ENCODE data around the gene ATF3. TPM values are rescaled to one million over a fixed set of nuclear protein-coding genes. Genes with fewer than 3 reads are reported as not detected.

ATF3 gene
- total RNA-seq, 1 donor from 2014 or later, result 24.7 TPM

DNA sequence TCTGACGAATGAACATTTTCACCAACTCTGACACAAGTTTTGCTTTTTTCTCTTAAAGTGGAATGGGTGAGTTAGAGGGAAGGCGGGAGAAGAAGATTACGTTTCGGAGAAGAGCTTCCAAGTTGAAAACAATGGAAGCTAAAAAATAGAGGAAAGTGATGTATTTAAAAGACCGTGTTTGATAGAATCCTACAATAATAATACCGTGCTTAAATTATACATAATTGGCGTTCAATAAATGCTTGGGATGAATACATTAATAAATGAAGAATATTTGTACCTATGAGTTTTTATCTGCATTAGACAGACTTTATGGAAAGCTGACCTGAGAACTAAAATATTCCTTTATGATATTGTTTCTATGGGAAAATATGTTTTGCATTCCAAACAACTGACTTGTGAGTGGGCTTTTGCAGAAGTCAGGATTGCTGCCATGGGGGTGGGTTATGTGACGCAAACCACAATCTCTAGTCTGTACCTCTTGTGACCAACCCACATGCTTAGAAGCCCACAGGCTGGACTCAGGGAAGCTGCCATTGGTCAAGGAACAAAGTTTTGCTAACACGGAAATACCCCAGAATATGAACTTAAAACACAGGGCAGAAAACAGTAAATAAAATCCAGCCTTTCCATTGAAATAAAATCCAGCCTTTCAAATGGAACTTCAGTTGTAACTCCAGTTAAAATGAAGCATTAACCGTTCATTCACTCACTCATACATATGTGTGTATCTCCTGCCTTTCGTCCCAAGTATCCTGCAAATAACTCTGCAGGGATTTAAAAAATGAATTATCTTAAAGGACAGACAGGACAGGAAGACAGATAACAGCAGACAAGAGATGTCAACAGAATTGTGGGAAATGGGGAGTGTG lies 21.3 kb upstream of the ATF3 start:
- DNase-seq, result peak; percentile 22

DNA sequence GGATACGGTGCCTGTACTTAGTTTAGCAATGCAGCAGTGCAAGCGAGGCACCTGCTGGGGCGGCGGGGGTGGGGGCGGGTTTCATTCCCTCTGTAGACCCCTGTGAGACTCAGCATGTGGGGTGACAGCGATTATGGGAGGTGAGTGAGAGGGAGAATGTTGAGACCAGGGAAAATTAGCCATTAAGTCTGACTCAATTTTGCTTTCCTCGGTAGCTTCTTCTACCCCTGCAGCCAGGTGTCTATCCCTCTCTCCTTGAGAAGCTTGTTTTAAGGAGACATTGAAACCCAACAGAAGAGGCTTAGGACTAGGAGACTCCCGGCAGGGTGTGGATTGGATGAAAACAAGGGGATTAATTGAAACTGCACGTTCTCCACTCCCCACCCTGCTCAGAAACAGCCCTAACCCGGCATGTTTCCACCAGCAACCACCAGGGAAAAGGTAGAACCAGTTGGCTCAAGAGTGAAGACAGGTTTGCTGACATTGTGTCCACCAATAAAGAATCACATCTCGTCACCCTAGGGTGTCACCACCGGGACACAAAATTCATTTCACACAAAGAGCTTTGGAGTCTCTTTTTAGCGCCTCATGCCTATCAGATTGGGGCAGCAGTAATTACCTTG lies 20.6 kb upstream of the ATF3 start:
- DNase-seq, result no peak

DNA sequence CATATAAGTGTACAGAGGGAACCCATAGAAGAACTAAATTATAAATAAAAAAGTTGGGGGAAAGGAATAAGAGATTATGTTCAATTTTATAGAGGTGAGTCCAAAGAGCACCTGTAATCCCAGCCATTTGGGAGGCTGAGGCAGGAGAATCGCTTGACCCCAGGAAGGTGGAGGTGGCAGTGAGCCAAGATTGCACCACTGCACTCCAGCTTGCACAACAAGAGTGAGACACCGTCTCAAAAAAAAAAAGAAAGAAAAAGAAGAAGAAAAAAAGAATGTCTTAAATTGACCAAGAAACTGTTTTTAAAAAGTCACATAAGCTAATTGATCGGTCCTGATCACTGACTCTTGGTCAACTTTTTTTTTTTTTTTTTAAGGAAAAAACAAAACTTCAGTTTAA lies 19.1 kb upstream of the ATF3 start:
- no peak for DNase-seq

DNA sequence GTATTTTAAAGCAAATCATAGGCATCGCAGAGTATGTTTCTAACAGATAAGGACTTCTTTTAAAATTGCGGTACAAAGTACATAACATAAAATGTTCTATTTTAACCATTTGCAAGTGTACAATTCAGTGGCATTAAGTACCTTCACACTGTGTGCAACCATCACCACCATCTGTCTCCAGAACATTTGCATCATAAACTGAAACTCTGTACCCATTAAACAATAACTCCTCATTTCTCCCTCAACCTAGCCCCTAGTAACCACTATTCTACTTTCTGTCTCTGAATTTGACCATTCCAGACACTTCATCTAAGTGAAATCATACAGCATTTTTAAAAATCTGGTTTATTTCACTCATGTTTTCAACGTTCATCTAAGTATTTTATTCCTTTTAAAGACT lies 16.6 kb upstream of the ATF3 start:
- DNase-seq, result no peak

DNA sequence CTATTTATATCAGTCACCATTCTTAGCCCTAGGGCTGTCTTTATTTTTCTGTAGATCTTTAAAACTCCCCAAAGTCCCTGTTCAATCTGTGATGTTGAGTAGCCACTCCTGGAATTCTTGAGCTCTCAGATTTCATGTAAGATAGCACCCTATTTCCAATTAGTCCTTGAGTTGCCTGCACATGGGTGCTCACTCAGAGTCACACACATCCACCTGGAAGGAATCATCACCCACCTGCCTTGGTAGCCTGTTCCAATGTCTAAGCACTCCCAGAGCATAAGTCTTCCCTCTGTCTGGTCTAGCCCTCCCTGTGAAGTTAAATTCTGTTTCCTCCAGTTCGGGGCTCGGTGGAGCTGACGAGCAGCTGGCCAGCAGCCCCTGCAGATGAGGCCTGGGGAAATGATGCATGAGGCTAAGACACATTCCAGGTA lies 14.7 kb upstream of the ATF3 start:
- no peak for DNase-seq

DNA sequence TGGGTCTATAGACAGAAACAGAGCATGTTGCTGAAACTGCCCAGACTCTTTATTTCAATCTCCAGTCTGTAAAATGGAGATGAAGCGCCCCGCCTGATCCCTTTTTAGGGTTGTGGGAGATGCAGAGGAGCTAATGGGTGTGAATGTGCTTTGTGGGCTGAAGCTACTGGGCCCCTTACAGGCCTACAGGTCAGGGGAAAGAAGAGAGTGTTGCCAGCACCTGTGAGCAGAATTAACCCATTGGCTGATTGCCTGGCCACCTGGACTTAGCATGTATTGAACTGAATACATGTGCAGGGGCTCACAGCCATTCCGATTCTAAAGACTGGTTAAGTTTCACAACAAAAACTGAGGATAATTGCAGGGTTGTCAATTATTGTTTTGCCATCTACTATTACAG lies 13.9 kb upstream of the ATF3 start:
- no peak for DNase-seq

DNA sequence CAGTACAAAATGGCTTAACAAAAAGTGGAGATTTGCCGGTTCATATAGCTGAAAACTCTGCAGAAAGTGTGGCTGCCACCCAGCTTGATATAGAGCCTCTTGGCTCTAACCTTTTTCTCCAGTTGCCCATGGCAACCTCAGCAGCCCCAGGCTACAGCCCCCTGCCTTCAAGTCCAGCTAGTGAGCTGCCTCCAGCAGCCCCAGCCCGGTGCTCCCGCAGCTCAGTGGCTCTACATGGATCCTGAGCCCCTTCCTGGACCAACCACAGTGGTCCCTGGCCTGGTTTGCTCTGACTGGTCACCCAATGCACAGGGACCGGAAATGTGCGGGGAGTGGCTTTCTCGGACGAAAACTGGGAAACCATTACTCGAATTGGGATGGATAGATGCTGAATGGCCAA lies 13.3 kb upstream of the ATF3 start:
- no peak for DNase-seq

DNA sequence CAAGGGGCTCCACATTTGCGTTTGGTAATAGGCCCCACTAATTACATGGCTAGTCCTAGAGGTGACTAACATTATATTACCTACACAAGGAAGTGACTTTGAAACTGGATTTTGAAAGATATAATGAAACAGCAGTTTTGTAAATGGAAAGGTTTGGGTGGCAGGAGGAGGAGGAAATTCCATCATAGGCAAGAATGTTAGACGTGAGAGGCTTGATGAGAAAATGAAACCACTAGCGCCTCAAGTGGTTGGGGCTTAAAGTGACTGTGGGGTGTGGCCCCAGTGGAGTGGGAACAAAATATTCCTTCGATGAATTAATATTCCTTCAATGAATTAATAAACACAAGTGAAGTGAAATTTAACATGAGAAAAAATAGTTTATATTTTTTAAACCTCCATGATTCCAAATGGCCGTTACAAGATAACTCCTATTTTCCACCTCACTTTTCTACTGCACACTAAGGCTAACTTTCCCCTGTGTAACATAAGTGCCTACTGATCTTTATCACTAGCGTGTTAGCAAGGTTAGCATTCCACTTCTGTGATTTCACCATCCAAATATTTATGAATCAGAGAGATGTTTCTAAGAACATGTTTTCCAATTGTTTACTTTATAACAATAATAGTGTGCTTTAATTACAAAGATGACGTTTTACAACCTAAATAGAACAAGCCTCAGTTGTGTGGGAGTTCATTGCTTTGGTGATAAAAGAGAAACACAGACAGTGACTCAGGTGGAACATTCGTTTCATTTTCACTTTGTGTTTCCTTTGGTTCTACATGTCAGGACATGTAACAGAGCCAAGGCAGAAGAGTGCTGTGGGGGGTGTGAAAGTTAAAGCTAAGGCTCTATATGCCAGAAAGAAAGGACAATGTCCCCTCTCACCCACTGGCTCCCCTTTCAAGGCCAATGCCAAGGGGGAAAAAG lies 12.5 kb upstream of the ATF3 start:
- DNase-seq, result peak; percentile 43

DNA sequence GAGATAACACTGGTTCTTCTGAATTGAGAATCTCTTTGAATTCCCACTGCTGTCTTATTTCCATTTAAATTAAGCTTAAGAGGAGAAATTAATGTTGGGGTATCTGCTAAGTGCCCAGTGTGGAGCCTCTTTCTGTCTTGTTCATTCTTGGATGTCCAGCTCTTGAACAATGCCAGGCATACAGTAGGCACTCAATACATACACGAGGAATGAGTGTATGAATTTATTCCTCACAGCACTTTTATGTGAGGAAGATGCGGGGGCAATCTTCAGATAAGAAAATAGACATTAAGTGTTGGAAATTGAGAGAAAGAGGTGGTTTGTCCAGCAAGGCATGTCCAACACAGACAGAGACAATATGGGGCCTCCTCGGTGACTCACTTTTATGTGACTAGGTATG lies 11.8 kb upstream of the ATF3 start:
- DNase-seq, result no peak

DNA sequence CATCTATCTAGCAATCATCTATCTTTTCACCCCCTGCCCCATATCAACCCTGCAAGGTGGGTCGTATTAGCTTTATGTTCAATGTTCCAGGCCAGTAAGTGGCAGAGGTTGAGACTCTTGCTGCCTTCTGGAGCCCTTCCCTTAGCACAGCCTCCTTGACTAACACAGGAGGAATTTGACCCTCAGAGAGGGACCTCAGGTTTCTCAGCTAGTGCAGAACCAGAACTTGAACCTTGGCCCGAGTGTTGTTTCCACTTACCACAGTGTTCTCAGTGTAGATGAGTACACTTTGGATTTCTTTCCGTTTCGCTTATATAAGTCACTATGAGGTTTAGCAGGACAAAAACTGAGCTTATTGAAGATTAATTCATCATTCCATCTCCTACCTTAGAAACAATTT lies 11.1 kb upstream of the ATF3 start:
- no peak for DNase-seq

DNA sequence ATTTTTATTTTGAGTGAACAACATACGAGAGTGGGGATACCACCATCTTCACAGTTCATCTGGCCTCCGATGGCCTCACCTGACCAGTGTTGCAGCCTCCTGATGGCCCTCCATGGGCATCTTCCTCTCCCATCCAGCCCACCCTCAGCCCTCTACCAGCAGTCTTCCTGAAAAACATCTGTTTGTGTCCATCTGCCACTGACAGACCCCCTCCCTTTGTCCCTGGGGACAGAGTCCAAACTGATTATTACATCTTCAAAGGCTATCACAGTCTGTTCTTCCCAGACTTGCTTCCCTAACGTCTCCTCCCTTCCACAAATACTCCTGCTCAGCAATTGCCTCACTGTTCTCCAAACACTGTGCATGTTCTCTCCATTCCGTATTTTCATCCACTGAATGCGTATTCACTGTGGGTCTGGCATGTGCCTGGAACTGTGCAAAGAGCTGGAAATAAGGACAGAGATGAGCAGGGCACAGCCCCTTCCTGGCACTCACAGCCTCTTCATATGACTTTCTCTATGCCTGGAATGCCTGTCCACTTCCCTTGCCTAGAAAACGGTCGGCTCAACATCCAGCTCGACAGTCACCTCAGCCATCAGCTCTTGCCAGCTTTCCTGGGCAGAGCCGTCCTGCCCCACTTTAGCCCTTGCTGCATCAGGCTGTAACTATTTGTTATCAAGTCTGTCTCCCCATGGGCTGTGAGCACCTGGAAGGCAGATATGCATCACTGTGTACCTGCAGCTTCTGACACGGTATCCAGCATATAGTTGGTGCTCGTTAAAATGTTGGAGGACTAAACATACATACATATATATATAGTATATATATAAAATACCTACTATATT lies 8.3 kb upstream of the ATF3 start:
- no peak for DNase-seq

DNA sequence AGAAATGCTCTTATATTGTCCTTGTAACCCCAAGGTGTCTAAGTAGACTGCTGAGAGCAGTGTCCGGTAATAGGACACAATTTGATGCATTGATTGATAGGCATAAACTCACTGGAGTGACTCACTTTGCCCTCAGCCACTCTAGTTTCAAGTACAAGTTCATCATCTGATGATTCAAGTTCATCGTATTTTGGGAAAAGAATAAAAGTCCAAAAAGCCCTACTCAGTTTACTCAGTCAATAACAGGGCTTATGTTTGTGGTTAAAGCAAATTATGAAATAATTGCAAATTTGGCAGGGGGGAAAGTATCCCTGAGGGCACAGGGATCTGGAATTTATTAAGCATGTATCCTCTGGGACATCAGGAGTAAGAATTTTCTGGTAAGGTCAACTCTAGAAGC lies 7.6 kb upstream of the ATF3 start:
- no peak for DNase-seq

DNA sequence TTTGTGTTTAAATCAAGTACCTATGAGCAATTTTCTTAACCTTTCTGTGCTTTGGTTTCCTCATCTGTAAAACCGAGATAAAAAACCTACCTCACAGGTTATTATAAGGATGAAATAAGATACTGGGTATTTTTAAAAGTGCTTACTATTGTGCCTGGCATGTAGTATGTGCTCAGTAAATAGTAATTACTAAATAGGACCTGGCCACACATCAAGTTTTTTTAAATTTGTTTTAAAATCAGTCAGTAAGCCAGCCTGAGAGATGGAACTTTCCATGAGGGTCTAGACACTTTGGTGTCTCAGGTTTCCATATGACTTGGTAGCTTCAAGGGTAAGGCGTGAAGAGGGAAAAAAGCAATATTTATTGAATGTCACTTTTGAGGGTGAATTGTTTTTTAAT lies 7.0 kb upstream of the ATF3 start:
- DNase-seq, result no peak

DNA sequence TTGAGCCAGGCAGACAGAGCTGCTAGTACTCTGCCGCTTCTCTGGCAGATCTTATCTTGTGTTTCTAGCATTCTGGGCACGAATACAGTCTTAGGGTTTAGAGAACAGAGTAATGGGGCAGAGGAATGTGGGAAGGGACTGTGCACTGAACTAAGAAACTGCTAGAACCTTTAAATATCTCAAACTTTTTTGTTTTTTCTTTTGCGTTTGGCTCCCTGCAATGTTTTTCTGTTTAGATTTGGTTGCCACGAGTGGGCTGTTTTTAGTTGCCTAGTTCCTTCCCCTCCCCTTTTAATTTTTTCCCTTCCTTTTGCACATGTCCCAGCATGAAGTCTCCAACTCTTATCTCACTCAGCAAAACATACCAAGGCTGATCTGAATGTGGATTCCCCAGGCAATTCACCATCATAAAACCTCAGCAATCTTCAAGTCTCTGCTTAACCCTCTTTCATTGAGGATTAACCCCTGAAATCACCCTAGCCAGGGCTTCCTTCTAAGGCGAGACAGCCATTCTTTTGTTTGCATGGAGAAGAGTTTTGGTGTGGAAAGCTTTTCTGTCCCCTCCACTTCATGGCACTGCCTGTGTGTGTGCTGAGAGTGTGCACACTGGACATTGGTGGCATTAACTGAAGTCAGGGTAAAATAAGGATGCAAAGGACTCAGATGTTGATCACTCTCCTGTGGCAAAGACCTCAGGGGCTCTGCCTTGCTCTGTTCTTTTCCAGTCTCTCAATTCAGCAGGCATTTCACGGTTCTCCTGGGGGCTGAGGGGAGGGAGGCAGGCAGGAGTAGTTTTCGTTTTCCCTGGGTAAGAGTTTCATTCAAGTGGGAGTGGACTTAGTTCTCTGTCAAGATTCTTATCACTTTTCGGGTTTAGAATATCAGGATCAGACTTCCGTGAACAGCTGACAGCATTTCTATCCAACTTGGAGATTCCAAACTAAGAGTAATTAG lies 2.8 kb upstream of the ATF3 start:
- no peak for DNase-seq

DNA sequence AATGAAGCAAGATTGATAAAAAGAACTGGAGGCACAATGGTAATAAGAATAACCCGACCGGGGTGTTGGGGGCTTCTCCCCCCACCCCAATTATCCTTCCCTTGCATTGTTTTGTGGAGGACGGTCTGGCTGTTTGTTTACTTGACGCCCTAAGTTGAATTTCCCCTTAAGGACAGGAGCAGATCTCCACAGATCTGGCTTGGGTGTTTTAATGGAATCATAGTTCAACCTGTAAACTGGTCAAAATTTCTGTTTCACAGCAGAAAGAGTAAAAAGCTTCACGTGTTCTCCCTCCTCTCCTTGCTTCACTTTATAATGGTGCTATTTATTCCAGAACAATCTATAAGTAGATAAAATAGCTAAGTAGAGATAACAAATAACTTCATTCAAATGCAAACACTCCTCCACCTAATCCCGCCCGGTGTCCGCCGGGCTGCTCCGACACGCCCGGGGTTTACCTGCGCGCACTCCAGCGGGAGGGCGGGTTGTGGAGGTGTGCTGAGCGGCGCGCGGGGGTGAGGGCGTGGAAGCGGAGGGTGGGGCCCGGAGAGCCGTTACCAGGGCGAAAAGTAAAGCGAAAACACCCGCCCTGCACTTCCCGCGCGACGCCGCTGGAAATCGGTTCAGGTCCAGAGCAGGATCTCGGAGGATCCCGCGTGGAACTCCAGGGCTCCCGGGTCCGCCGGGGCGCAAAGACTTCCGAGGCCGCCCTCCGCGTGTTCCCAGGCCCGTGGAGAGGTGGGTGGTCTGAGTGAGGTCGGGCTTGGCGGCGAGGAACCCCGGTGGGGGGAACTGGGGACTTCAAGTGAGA lies 2.0 kb upstream of the ATF3 start:
- peak; percentile 69 for DNase-seq

DNA sequence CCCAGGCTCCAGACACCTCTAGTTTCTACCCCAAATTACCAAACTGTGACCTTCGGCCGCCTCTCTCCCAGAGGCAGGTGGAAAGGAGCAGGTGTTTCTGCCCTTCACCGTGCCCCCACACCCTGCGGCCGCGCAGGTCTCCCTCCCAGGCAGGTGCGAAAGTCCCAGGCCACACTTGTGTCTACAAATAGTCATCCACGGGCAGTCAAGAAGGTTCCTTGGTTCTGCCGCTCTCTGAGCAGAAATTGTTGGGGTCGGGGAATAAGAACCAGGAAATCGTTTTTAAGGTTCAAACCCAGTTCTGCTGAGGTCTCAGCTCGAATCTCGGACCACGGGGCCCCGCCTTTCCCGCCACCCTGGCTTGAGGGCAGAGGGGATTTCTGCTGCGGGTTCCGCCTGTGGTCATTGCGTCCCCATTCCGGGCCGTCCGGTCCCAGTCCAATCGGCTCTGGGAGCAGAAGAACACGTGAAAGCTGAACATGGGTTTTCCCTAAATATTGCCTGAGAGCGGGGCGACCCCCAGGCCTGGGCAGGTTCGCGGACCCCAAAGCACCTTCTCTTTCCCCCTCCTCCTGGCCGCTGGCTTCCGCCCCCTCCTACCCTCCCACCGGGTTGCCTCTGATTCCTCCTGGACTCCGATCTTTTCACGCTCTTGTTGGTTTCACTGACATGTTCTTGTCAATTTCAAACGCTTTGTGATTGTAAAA lies 1.2 kb upstream of the ATF3 start:
- DNase-seq, result peak; percentile 47

DNA sequence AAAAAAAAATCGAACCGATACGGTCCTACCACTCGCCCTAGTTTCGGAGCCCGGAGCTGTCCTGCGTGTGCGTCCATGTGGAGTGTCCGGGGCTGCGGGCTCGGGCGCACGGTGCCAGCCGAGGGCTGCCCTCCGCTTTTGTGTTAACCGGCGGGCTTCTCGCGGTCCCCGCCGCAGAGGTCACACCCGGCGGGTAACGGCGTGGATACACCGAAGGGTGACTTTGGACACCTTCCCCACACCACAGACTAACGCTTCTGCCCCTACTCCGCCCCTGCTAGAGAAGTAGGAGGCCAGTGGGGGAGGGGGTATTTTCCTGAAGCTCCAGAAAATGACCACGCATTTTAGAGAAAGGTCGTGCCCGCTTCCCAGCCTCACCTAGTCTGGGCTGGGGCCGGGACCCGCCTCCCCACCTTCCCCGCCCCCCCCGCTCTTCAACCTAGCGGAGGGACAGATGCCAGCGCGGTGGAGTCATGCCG lies 609 bp upstream of the ATF3 start:
- no peak for DNase-seq

DNA sequence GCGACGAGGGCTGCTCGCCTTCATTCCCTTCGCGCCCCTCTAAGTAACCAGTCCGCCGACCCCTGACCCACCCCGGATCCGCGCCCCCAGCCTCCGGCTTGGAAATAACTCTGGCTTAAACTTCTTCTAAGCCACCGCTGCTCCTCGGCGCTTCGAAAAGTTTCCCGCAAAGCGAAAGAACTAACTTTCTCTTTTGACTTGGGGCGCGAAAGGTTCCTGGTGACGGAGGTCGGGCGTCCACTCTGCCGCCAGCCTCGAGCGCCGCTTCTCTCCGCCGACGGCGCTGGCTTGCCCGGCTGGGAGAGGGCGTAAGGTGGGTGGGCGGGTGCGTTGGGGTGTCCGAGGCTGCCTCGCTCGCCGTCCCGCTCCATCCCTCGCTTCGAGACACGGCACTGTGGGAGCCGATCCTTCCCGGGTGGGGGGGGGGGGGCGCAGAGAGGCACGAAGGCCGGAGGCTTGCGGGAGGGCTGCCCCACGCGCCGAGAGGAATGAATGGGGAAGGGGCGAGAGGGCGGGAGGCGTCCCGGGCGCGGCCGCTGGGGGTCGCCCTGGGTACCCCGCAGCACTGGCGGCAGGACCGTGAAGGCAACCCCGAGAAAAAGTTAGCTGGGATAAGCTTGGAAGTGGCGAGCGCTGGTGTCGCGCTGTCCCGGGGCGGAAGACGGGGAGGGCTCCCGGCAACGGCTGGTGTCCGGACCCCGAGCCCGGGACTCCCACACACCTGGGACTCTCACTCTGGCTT lies 569 bp downstream of the ATF3 start:
- DNase-seq, result peak; percentile 81

Measured in tongue (tissue), 2 donors.